GM21576 (cell line): ENCODE results near the gene CCNI.
A peak's percentile ranks its signal among the peaks of the same experiment; 100 is the strongest.
"Not testable (repeated sequence)": the region's sequence is repeated elsewhere in the genome, so short reads cannot be mapped to it uniquely, and the experiment has no call there.

Experiments used
- ATAC-seq: cut with Tn5 transposase; IDR thresholded peaks from one replicate; pipeline ENCODE4 v1.9.1; 2021; ENCODE audit warnings: mild to moderate bottlenecking, moderate library complexity; ENCODE audit not compliant: unreplicated experiment

Gene CCNI

DNA sequence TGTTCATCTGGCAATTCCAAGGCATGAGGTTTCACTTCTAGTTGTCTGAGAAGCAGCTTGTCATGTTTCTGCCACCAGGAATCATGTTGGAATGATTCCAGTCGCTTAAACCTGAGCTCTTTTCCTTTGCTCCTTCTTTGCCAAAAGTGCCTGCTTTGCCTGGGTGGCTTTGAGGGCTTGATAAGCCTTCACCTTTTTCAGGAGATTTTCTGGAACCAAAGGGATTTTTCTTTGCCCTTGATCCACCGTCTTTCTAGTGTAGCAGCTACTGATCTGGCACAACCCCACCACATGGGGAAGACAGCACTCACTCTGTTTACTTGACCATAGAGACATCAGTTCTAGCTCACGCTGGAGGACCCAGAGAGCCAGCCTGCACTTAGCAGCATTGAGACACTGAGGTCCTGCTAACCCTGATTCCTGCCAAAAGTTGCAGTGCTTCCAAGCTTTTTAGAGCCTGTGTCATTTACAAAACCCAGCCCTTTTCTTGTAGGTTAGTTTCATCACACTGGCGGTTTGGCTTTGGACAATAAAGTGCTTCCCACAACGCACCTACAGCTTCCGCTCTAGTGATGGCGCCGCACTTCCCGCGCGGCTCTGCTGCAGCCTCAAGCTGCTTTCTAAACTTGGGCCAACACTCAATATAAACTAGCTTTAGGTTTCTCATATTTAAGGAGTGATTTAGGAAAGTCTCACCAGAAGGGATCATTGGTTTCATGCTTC, 7.3 kb upstream of the CCNI start:
- no peak for ATAC-seq

DNA sequence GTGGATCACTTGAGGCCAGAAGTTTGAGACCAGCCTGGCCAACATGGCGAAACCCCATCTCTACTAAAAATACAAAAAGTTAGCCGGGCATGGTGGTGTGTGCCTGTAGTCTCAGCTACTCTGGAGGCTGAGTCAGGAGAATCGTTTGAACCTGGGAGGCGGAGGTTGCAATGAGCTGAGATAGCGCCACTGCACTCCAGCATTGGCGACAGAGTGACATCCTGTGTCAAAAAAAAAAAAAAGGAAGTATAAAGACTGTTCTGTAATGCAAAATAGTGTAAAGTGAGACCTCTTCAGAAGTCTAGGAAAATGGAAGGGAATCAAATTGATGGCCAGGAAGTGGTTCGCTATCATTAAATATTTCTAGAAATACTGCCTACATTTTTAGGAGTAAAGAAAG, 5.0 kb upstream of the CCNI start:
- ATAC-seq = not testable (repeated sequence)

DNA sequence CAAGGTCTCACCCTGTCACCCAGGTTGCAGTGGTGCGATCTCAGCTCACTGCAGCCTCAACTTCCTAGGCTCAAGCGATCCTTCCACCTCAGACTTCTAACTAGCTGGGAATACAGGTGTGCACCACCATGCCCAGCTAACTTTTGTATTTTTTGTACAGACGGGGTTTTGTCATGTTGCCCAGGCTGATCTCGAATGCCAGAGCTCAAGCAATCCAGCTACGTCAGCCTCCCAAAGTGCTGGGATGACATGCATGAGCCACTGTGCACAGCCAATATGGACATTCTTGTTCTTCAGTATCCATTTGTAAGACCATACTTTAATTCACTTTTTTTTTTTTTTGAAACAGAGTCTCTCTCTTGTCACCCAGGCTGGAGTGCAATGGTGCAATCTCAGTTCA, 3.5 kb upstream of the CCNI start:
- ATAC-seq = no peak

DNA sequence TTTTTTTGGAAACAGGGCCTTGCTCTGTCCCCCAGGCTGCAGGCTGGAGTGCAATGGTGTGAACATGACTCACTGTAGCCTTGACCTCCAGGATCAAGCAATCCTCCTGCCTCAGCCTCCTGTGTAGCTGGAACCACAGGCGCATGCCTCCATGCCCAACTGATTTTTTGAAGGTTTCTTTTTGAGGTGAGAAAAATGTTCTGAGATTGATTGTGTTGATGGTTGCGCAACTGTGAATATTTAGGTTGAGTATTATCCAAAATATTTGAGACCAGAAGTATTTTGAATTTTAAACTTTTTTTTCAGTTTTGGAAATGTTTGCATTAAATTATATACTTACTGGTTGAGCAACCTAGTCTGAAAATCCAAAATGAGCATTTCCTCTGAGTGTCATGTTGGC, 2.6 kb upstream of the CCNI start:
- no peak for ATAC-seq

DNA sequence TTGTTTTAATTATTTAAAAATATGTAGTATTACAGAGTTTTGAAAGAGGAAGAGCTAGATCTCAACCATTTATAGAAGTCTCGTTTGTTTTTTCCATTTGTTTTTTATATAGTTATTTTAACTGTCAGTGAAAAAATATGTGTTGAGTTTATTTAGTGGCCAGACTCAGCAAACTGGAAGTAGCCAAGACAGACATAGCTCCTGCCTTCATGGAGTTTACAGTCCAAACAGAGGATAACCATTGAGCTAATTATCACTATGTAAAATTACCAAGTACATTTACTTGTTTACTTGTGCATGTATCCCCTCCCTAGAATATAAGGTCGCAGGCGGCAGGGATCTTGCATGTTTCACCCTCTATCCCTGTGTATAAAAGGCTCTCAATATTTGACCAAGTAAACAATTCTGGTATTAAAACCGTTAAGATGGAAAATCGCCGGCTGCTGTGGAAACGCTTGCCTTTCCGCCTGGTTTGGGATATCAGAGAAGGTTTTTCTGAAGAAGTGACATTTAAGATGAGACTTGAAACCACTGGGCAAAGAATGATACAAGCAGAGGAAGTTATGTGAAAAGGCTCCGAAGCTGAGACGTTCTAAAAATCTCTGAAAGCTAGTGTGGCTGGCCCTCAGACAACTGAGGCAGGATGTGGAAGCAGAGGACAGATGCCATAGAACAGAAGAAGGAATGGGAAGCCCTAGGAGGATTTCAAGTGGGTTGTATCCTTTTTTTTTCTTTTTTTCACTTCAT, 1.3 kb upstream of the CCNI start:
- no peak for ATAC-seq

DNA sequence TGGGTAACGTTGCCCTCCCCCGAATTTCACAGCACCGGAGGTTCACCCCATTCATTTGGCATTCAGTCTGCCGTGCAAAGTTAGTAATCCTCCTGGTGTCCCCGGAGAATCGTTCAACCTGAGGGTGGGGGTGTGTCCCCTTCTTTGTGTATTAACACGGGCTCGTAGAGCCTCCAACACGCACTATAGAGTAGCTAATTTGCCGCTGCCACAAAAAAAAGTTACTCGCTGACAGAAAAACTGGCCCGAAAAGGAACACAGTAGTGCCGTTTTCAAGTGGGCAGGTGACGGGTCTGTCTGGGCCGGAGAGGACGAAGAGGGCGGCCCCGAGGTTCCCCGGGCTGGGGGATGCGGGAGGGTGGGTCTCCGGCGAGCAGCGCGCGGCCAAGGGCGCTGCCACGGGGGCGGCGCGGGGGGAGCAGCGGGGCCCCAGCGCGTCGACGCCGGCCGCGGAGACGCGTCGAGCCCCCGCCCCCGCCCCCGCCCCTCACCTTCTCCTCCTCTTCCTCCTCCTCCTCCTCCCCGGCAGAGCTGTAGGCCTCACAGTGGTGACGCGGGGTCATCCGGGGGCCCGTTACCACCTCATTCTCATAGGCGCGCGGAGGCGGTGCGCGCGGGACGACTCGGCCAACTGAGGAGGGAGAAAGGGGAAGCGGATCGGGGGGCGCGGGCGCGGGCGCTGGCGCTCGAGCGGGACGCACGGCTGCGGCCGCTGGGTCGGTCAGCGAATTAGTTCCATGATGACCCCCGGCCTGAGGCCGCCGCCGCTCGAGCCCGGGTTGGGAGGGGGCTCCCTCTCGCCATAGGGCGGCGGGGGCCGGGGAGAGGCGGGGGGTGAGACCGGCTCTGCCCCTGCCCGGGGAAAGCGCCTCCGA, 571 bp downstream of the CCNI start:
- peak; percentile 51 for ATAC-seq

DNA sequence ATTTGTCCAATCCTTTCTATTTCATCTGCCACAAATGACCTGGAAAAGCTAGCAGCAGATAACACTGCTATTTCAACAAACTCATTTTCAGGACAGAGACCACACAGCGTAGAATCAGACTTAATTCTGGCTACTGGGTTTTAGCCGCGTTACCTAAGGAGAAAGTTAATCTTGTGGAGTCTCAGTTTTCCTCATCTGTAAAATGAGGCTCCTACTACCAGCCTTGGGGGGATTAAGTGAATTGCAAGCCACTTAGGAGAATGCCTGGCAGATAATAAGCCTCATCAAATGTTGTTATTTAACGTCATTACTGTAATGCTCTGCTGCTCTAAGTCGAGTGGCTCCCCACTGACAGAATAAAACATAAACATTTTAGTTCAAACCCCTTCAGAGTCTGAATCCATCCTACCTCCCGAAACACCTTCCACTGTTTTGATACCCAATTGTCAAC, 1.4 kb downstream of the CCNI start:
- ATAC-seq = no peak

DNA sequence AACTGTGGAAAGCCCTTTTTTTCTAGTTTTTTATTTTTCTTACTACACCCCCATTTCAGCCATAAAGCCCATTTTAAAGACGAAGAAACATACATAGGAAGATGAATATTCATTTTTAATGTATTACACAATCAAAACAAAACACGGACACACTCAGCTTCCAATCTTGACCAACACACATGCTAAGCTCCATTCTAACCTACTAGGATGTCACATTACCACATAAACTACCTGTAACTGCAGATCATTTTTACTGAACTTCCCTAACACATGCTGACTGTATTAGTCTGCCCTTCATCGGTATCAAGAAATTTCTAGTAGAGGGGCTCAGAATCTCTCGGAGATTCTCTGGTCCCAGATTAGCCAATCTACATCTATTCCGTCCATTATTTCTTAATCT, 1.8 kb downstream of the CCNI start:
- no peak for ATAC-seq

DNA sequence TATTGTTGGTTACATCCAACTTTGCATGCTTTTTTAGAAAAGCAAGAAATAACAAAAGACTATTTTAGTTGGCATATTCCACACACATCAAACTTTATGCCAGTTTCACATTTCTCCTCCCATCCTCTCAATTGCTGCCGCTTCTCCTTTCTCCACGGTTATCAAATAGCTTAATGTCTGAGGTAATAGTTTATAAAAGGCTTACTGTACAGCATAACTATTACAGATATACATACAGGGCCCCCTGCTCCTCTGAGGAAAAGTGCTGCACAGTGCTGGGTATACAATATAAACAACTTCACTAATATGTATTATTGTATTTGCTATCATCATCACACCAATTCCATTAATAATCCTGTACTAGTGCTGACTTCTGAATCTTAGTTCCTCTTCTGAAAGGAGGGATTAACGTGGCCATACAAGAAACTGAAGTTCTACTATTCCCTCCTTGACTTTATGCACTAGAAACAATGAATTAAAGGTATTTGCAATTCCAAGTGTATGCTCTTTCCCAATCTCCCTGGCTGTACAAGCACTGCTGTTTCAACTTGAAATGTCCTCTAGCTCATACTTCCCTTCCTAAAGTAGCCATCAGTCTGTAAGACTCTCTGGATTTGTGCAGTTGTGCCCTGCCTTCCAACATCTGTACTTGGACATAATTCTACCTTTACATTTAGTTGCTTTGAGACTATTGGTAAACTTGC, 2.5 kb downstream of the CCNI start:
- no peak for ATAC-seq

DNA sequence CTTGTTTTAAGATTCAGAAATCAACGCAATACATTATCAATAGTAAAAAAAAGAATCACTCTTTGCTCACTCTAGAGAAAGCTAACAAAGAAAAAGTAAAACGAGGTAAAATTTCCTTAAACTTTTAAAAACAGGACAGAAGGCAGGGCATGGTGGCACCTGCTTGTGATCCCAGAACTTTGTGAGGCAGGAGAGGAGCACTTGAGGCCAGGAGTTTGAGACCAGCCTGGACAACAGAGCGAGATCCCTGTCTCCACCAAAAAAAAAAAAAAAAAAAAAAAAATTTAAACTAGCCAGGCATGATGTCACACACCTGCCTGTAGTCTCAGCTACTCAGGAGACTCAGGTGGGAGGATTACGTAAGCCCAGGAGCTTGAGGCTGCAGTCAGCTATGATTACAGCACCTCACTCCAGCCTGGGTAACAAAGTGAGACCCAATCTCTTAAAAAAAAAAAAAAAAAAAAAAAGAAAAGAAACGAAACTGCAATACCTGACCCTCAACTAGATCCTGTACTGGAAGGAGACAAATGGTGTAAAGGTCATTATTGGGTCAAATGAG, 3.5 kb downstream of the CCNI start:
- no peak for ATAC-seq

DNA sequence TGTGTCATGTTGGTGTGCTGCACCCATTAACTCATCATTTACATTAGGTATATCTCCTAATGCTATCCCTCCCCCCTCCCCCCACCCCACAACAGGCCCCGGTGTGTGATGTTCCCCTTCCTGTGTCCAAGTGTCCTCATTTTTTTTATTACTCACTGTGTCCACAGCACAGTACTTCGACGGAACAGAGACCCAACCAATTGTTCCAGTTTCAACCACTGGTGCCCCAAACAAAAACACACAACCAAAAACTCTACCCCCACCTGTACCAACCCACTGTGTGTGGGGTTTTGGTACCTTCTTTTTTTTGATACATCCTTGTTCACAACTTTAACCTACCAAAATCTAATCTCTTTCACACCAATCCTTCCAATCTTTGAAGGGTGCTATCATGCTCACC, 6.3 kb downstream of the CCNI start:
- ATAC-seq = not testable (repeated sequence)

DNA sequence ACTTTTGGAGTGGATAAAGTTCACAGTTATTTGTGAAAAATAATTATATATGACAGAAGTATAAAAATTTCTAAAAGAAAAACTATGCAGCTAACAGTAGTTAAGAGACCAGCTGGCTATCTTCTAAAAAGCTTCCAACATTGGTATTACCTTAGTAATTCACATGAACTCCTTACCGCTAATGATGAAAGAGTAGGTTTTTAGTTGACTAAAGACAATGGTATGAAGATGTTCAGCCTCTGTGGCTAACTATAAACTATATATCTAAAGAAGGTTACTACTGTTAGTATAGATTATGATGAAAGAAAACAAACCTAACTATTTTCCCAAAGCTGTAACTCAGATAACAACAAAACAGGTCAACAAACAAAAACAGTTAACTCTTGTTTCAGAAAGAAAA, 10.4 kb downstream of the CCNI start:
- no peak for ATAC-seq

DNA sequence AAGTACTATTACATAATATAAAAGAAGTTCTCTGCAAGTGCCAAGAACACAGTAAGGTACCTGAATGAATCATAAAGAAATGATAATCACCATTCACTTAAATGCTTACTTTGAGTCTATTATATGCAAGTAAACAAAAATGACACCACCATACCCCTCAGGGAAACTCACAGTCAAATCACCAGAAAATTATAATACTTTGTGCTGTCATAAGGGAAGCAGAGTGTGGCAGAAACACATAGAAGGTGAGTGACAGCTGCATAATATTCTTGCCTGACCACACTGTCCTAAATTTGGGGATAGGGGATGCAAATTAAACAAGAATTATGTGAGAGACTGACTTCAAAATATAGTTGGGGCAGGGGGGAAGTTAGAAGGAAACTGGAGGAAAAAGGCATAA, 12.9 kb downstream of the CCNI start:
- ATAC-seq = no peak

DNA sequence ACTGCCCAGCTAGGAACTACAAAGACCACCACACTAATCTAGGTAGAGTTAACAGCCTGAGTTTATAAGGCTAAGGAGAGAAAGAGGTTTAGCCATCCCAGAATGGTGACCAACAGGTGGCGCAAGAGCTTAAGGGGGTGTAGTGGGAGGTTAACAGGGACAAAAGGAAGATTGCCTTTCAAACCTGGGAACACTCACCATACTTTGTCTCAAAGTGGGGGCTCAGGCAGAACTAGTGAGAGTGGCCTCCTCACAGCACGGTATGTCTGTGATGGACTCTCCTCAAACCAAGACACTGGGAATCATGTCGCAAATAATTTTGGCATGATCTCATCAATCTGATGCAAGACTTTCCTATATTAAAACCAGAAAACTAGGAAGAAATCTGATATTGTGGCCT, 23.4 kb downstream of the CCNI start:
- no peak for ATAC-seq

DNA sequence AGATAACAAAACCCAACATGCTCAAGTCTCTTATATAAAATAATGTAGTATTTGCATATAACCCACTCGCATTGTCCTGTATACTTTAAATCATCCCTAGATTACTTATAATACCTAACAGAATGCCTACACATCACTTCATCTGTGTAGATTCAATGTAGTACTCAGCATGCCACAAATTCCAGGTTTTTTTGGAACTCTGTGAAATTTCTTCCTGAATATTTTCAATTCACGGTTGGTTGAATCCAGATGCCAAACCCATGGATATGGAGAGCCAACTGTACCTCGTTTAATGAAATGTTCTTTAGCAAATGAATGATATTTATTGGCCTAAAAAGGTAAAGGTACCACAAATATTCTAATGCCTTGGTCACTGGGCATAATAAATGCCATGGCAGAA, 24.8 kb downstream of the CCNI start:
- no peak for ATAC-seq

DNA sequence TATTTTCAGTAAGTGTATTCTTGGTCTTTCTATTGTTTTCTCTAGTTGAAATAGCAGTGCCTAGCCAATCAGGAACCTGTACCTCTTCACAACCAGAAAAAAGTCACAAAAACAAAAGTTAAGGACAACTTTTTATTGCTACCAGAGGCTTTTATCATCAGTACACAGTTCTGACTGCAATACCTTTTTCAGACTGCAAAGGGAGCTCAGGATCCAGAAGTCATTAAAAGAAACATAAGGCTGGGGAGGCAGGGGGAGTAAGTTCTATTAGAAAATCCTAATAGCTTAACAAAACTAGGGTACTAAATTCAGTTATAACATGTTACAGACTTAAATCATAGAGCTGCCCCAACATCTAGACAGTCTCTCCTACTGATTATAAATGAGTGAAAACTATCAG, 28.8 kb downstream of the CCNI start:
- ATAC-seq = no peak

DNA sequence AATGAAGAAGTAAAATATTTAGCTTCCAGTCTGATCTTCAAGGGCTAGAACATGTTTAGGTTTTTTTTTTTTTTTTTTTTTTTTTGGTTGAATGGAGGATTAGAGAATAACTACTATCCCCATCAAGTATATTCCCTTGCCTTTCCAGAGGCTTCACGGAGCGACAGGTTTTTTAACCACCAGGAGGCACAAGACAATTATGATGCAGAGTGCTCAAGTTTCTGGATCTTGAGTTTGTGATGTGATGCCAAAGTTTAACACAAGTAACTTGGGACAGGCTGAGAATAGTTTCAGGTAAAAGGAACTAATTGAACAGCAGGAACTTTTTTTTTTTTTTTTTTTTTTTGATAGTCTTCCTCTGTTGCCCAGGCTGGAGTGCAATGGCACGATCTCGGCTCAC, 30.3 kb downstream of the CCNI start:
- ATAC-seq = no peak

DNA sequence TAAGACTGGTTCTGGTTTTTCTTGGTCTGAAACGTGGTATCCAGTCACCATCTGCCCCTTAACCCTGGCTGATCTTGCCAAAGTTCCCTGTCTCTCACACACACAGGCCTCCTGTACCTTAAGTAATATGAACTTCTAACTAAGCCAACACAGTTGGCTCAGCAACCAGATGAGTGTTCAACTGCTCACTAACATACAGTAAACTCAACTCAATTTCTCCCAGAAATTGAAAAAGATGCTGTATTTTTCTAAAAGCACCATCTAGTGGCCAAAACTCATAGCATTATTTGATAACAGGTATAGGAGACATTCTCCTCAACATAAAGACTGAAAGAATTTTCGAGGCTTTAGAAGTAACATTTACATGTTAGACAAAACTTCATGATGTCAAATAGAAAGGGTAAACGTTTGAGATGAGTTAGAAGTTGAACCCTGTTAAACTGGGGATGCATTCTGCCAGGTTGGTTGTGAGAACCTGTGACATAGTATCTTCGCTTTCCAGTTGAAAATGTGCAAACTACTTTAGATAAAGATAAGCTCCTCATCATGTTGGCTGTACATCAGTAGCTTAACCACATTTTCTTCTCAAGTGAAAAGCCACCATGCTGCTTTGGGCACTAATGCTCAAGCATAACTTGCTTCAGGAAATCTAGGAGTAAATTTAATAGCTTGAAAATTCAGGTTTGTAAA, 31.2 kb downstream of the CCNI start:
- no peak for ATAC-seq

DNA sequence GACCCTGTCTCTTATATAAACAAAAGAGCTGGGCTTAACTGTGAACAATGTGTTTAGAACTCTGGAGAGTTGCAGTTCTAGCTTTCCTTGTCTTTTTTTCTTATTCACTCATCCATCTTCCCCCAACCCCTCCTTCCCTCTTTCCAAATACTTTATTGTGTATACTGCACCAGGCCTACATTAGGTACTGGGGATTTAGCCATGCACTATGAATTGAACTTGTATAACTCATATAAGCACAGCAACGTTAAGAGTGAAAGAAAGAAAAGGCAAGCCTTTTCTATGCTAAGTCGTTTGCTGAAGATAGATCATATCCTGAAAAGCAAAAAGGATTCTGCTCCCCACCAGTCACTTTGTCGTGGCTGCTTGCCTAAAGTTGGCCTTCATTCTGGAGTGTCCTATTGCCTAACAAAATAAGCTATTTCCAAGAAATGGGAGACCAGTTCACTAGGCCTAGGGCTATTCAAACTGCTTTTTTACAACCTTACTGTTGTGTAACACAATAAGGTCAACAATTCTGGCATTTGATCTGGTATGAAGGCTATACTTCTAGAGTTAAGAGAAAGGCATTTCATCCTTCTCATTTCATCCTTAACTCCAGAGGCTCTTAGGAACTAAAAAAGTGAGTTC, 32.2 kb downstream of the CCNI start:
- no peak for ATAC-seq
